Stimulated activated CD4-positive, alpha-beta T cell treated with anti-CD3 and anti-CD28 coated beads, Interleukin-12 subunit alpha, Interleukin-12 subunit beta, amount 100 ng/mL, for 48 hours (primary cell): ENCODE results near the gene TOP2A.

Source experiments
- DNase-seq, 3 donors: peaks; one replicate each; pipeline ENCODE4 v3.0.0-alpha.2; 2020; ENCODE audit warnings: low read depth in 2 of 3, low spot score in 1 of 3

Gene TOP2A

GRCh38 chr17:40417609-40418427 lies at the start of gene TOP2A:
TOP2A (minus strand) TSS chr17:40417896; CDS start chr17:40417791, 105 bp downstream.
- peak; percentile 89 to 100 (median 94) for DNase-seq

GRCh38 chr17:40467281-40467867 lies 49.7 kb upstream of the TOP2A start:
- no peak for DNase-seq

GRCh38 chr17:40466298-40466971 lies 48.7 kb upstream of the TOP2A start:
- DNase-seq: no peak

- DNase-seq: no peak
These were observed 46.7 kb upstream of the TOP2A start for GRCh38 chr17:40464392-40464855.

GRCh38 chr17:40463122-40463550 lies 45.4 kb upstream of the TOP2A start:
- no peak for DNase-seq

- DNase-seq: no peak
These were observed 44.8 kb upstream of the TOP2A start for GRCh38 chr17:40462343-40463121.

- DNase-seq: no peak
These were observed 44.1 kb upstream of the TOP2A start for GRCh38 chr17:40461732-40462342.

- DNase-seq: no peak
These were observed 43.5 kb upstream of the TOP2A start for GRCh38 chr17:40460968-40461731.

GRCh38 chr17:40460604-40460967 lies 42.9 kb upstream of the TOP2A start:
- DNase-seq: no peak

GRCh38 chr17:40459636-40460603 lies 42.2 kb upstream of the TOP2A start:
- no peak for DNase-seq

GRCh38 chr17:40458851-40459482 lies 41.3 kb upstream of the TOP2A start:
- DNase-seq: no peak

- DNase-seq: no peak
These were observed 40.5 kb upstream of the TOP2A start for GRCh38 chr17:40457964-40458791.

GRCh38 chr17:40457369-40457768 lies 39.7 kb upstream of the TOP2A start:
- no peak for DNase-seq

- no peak for DNase-seq
These were observed 38.8 kb upstream of the TOP2A start for GRCh38 chr17:40456396-40456951.

- no peak for DNase-seq
These were observed 36.9 kb upstream of the TOP2A start for GRCh38 chr17:40454613-40454995.

GRCh38 chr17:40453881-40454612 lies 36.4 kb upstream of the TOP2A start:
- no peak for DNase-seq
